ENCODE results near the gene BCAS1. TPM values are rescaled to one million over a fixed set of nuclear protein-coding genes. Genes with fewer than 3 reads are reported as not detected.

BCAS1 gene
- total and polyA plus RNA-seq, 10 of the 15 experiments (the other 5 are each of a cell fraction or from before 2014, with no cell fraction given): 0.21 to 1.4 (median 0.55) TPM

DNA sequence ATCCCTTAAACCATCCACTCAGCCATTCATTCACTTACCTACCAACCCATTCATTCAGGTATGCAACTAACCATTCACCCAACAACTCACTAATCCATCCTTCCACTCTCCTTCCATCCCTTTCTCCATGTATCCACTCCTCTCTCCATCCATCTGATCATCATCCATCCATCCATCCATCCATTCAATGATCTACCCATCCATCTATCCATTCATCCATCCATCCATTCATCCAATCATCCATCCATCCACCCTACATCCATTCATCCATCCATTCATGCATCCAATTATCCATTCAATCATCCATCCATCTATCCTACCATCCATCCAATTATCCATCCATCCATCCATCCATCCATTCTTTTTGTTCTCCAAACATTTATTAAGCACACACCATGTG lies 13.8 kb upstream of the BCAS1 start (continued):
- TF ChIP-seq MTA3 (IDR thresholded peaks at IDR 0.05; ENCODE audit: borderline replicate concordance, low read length): no peak
- TF ChIP-seq SMARCA5 (IDR thresholded peaks at IDR 0.05): no peak
- no peak for TF ChIP-seq SREBF1 (IDR thresholded peaks at IDR 0.05; ENCODE audit: low read length)
- TF ChIP-seq WRNIP1 (IDR thresholded peaks at IDR 0.05; ENCODE audit: borderline replicate concordance, low read depth, low read length): no peak
- no peak for TF ChIP-seq MXI1 (IDR thresholded peaks at IDR 0.05; ENCODE audit: low read depth, low read length)
- no peak for TF ChIP-seq GATAD2B (conservative IDR thresholded peaks at IDR 0.05; ENCODE audit: low read depth)
- TF ChIP-seq IKZF2 (IDR thresholded peaks at IDR 0.05): no peak
- TF ChIP-seq POLR2A (IDR thresholded peaks at IDR 0.05; ENCODE audit: low read depth, low read length): no peak
- TF ChIP-seq, protein P1, sequence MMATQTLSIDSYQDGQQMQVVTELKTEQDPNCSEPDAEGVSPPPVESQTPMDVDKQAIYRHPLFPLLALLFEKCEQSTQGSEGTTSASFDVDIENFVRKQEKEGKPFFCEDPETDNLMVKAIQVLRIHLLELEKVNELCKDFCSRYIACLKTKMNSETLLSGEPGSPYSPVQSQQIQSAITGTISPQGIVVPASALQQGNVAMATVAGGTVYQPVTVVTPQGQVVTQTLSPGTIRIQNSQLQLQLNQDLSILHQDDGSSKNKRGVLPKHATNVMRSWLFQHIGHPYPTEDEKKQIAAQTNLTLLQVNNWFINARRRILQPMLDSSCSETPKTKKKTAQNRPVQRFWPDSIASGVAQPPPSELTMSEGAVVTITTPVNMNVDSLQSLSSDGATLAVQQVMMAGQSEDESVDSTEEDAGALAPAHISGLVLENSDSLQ (IDR thresholded peaks at IDR 0.05): peak; percentile 20; the same call in 1 of the 2 replicates

DNA sequence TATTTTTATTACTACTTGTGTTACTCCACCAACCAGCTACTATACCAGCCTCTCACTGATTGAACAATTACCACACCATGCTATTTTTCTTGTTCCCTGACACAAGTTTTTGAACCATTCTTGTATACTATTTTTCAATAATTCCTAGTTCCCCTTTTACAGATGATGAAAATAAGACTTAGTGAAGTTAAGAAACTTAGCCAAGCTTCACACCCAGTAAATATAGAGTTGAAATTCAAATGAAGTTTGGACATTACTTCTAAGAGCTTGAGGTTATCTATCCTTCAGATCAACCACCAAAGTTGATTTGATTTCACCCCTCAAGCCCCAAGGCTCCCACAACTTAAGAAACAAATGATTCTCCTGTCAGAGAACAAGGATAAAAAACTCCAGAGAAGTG lies 13.1 kb upstream of the BCAS1 start:
- Histone ChIP-seq H2AFZ (ENCODE audit: control insufficient read depth, low read depth, low read length) (no peak overlapping the region), H3K4me2 (ENCODE audit: control insufficient read depth, insufficient read depth) (peak overlapping the region; percentile 18; the same call in 1 of the 2 replicates), H4K20me1 (ENCODE audit: control insufficient read depth, insufficient read depth) (no peaks in the 10 kb centered on the region), H3K79me2 (ENCODE audit: control insufficient read depth, insufficient read depth, low read length) (no peaks in the 10 kb centered on the region), H3K4me3 (no peak overlapping the region), H3K9ac (ENCODE audit: control insufficient read depth, insufficient read depth, low read length) (no peak overlapping the region), H3K36me3 (ENCODE audit: control insufficient read depth in 2 of 2, insufficient read depth in 2 of 2, low read length in 1 of 2) (no peaks in the 10 kb centered on the region), H3K9me3 (replicated peaks; ENCODE audit: control insufficient read depth, insufficient read depth, low read length) (no peaks in the 10 kb centered on the region), H3K27ac (ENCODE audit: control insufficient read depth, insufficient read depth) (no peak overlapping the region), H3K4me1 (ENCODE audit: control insufficient read depth, insufficient read depth, low read length) (peaks cover 30% of the 10 kb centered on the region), H3K27me3 (replicated peaks in 1 of 2; ENCODE audit: control insufficient read depth in 2 of 2, insufficient read depth in 2 of 2, low read length in 1 of 2) (no peaks in the 10 kb centered on the region)
- BruUV-seq (replicated peaks): no TSS peak
- in situ Hi-C loops (cut with MboI): no loop called here
- ATAC-seq (peak; percentile 75), DNase-seq (ENCODE audit: low read depth, low spot score) (no peak), FAIRE-seq (no peak)
- RAD21 ChIA-PET (ENCODE audit: unreplicated experiment): interaction anchor here (1.3 to 2.3 kb wide), 2 partner anchors 19 to 21 kb away, joined by 3 to 9 read pairs; no protein-coding TSS in a partner anchor
- intact Hi-C loops (cut with micrococcal nuclease; ENCODE audit: unreplicated experiment): no loop called here
- SMC1A ChIA-PET (ENCODE audit: uncharacterized antibody, unreplicated experiment): interaction anchor here (0.6 to 3.2 kb wide), 4 partner anchors 13 to 152 kb away, joined by 3 to 14 read pairs (median 6); no protein-coding TSS in a partner anchor
- CTCF ChIA-PET: interaction anchor here (0.8 to 1.6 kb wide), 6 partner anchors 13 to 670 kb away, joined by 3 to 5 read pairs (median 3); no protein-coding TSS in a partner anchor
- POLR2A ChIA-PET: no interaction called here
- peak; percentile 81 for TF ChIP-seq NFXL1 (IDR thresholded peaks at IDR 0.05; ENCODE audit: borderline replicate concordance)
- TF ChIP-seq IKZF2 (IDR thresholded peaks at IDR 0.05): 0 out of 4 replicates have a peak, but pooled peaks of 1 of the 2 experiments have one; percentile 24
- TF ChIP-seq MXI1 (IDR thresholded peaks at IDR 0.05; ENCODE audit: low read depth, low read length): no peak
- no peak for TF ChIP-seq BHLHE40 (IDR thresholded peaks at IDR 0.05; ENCODE audit: borderline replicate concordance in 1 of 2, low read depth in 2 of 2, low read length in 1 of 2)
- TF ChIP-seq HDAC2 (IDR thresholded peaks at IDR 0.05): no peak
- TF ChIP-seq SRF (IDR thresholded peaks at IDR 0.05; ENCODE audit: low read depth in 2 of 2, low read length in 2 of 2): no peak
- TF ChIP-seq RELA (IDR thresholded peaks at IDR 0.05; ENCODE audit: borderline replicate concordance, partially characterized antibody): no peak
- no peak for TF ChIP-seq SREBF1 (IDR thresholded peaks at IDR 0.05; ENCODE audit: low read length)
- no peak for TF ChIP-seq BCLAF1 (IDR thresholded peaks at IDR 0.05)
- TF ChIP-seq ESRRA (IDR thresholded peaks at IDR 0.05; ENCODE audit: low read length): no peak
- TF ChIP-seq, protein P2, sequence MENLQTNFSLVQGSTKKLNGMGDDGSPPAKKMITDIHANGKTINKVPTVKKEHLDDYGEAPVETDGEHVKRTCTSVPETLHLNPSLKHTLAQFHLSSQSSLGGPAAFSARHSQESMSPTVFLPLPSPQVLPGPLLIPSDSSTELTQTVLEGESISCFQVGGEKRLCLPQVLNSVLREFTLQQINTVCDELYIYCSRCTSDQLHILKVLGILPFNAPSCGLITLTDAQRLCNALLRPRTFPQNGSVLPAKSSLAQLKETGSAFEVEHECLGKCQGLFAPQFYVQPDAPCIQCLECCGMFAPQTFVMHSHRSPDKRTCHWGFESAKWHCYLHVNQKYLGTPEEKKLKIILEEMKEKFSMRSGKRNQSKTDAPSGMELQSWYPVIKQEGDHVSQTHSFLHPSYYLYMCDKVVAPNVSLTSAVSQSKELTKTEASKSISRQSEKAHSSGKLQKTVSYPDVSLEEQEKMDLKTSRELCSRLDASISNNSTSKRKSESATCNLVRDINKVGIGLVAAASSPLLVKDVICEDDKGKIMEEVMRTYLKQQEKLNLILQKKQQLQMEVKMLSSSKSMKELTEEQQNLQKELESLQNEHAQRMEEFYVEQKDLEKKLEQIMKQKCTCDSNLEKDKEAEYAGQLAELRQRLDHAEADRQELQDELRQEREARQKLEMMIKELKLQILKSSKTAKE (IDR thresholded peaks at IDR 0.05; ENCODE audit: low read depth, poor library complexity, severe bottlenecking): peak; percentile 21
- TF ChIP-seq FOS (IDR thresholded peaks at IDR 0.05; ENCODE audit: borderline replicate concordance, extremely low read depth, insufficient read length): no peak
- TF ChIP-seq NFIC (IDR thresholded peaks at IDR 0.05; ENCODE audit: low read depth, low read length): no peak
